MM.1S (cell line): ENCODE measurements around the gene ELOVL2.

Source experiments
- DNase-seq: peaks from one replicate; pipeline ENCODE4 v3.0.0-alpha.2; 2015
- H2AFZ ChIP-seq: fragments of 300-600 bp; sonication (generic); 2 replicates; pipeline ENCODE4 v1.6.0; 2016; ENCODE audit warnings: antibody characterized with exemption, low read length
- H3F3A ChIP-seq: fragments of 300-600 bp; sonication (generic); 2 replicates; pipeline ENCODE4 v1.6.1; 2016; ENCODE audit warnings: mild to moderate bottlenecking, antibody characterized with exemption, low read length, moderate library complexity, mixed read lengths; ENCODE audit not compliant: insufficient read depth
- H3K27ac ChIP-seq: fragments of 300-600 bp; sonication (generic); 2 replicates; pipeline ENCODE4 v1.5.1; 2016; ENCODE audit warnings: mild to moderate bottlenecking, low read length
- H3K27me3 ChIP-seq: fragments of 300-600 bp; sonication (generic); replicated peaks from 2 replicates; pipeline ENCODE4 v1.6.0; 2016; ENCODE audit warnings: low read length; ENCODE audit not compliant: insufficient read depth
- H3K36me3 ChIP-seq: fragments of 300-600 bp; sonication (generic); replicated peaks from 2 replicates; pipeline ENCODE4 v1.6.1; 2016; ENCODE audit warnings: mild to moderate bottlenecking, low read length, mixed read lengths; ENCODE audit not compliant: insufficient read depth
- H3K4me1 ChIP-seq: fragments of 300-600 bp; sonication (generic); 2 replicates; pipeline ENCODE4 v1.6.1; 2016; ENCODE audit warnings: low read length, mixed read lengths
- H3K4me2 ChIP-seq: fragments of 300-600 bp; sonication (generic); 2 replicates; pipeline ENCODE4 v1.6.0; 2016; ENCODE audit warnings: low read depth, low read length
- H3K4me3 ChIP-seq: fragments of 300-600 bp; sonication (generic); 2 replicates; pipeline ENCODE4 v1.5.1; 2016; ENCODE audit warnings: low read length, mixed read lengths
- H3K79me2 ChIP-seq: fragments of 300-600 bp; sonication (generic); 2 replicates; pipeline ENCODE4 v1.6.1; 2016; ENCODE audit warnings: mixed run types, low read length, mixed read lengths
- H3K9ac ChIP-seq: fragments of 300-600 bp; sonication (generic); 2 replicates; pipeline ENCODE4 v1.6.1; 2016; ENCODE audit warnings: low read length, mixed read lengths
- H3K9me2 ChIP-seq: fragments of 300-600 bp; sonication (generic); replicated peaks from 2 replicates; pipeline ENCODE4 v1.6.1; 2016; ENCODE audit warnings: mild to moderate bottlenecking, low read length, mixed read lengths; ENCODE audit not compliant: insufficient read depth
- H3K9me3 ChIP-seq: fragments of 300-600 bp; sonication (generic); replicated peaks from 2 replicates; pipeline ENCODE4 v1.6.1; 2016; ENCODE audit warnings: mild to moderate bottlenecking, low read length, mixed read lengths; ENCODE audit not compliant: insufficient read depth
- H4K20me1 ChIP-seq: fragments of 300-600 bp; sonication (generic); 2 replicates; pipeline ENCODE4 v1.6.1; 2016; ENCODE audit warnings: mild to moderate bottlenecking, low read length, moderate library complexity, mixed read lengths; ENCODE audit not compliant: insufficient read depth
- CTCF ChIP-seq: fragments of 300-600 bp; sonication (generic); IDR thresholded peaks from 2 replicates; pipeline ENCODE4 v1.5.1; 2016; ENCODE audit warnings: antibody characterized with exemption, low read length, mixed read lengths
- EZH2 ChIP-seq: fragments of 300-600 bp; sonication (generic); optimal IDR thresholded peaks from 2 replicates; pipeline ENCODE3; 2017; ENCODE audit warnings: low read depth, mild to moderate bottlenecking, antibody characterized with exemption, low read length, mixed read lengths
- EZH2phosphoT487 ChIP-seq: fragments of 300-600 bp; sonication (generic); IDR thresholded peaks from 2 replicates; pipeline ENCODE4 v1.6.1; 2018; ENCODE audit warnings: antibody characterized with exemption, low read length

The ELOVL2 gene

GRCh38 chr6:11021714-11022113 lies 22.4 kb downstream of the ELOVL2 start:
- no peak overlapping the region for H3K9ac ChIP-seq
- no peaks in the 10 kb centered on the region for H4K20me1 ChIP-seq
- no peaks in the 10 kb centered on the region for H3K36me3 ChIP-seq
- no peak overlapping the region for H2AFZ ChIP-seq
- no peak overlapping the region for H3K4me3 ChIP-seq
- no peak for DNase-seq
- no peaks in the 10 kb centered on the region for H3K79me2 ChIP-seq
- no peaks in the 10 kb centered on the region for H3F3A ChIP-seq
- no peaks in the 10 kb centered on the region for H3K9me2 ChIP-seq
- H3K4me1 ChIP-seq, result peaks cover 9% of the 10 kb centered on the region
- H3K9me3 ChIP-seq, result no peaks in the 10 kb centered on the region
- no peaks in the 10 kb centered on the region for H3K27me3 ChIP-seq
- H3K27ac ChIP-seq, result no peak overlapping the region
- H3K4me2 ChIP-seq, result no peak overlapping the region
- TF ChIP-seq CTCF (no peak), EZH2phosphoT487 (no peak), EZH2 (no peak)

- Histone ChIP-seq H3K4me2 (no peak overlapping the region), H2AFZ (no peak overlapping the region), H3K4me3 (no peak overlapping the region), H3F3A (no peaks in the 10 kb centered on the region), H3K9me2 (no peaks in the 10 kb centered on the region), H4K20me1 (no peaks in the 10 kb centered on the region), H3K9ac (no peak overlapping the region), H3K9me3 (no peaks in the 10 kb centered on the region), H3K27ac (no peak overlapping the region), H3K36me3 (no peaks in the 10 kb centered on the region), H3K4me1 (peaks cover 4% of the 10 kb centered on the region; the same call in 1 of the 2 replicates), H3K79me2 (no peaks in the 10 kb centered on the region), H3K27me3 (no peaks in the 10 kb centered on the region)
- no peak for TF ChIP-seq EZH2
- TF ChIP-seq CTCF, result no peak
- TF ChIP-seq EZH2phosphoT487, result no peak
- no peak for DNase-seq
Observed at GRCh38 chr6:11021003-11021402, 23.1 kb downstream of the ELOVL2 start.

GRCh38 chr6:11018225-11018624 lies 25.9 kb downstream of the ELOVL2 start:
- TF ChIP-seq EZH2phosphoT487 (no peak), CTCF (no peak), EZH2 (no peak)
- H3K9me3 ChIP-seq, result no peaks in the 10 kb centered on the region
- H4K20me1 ChIP-seq, result no peaks in the 10 kb centered on the region
- H3K9ac ChIP-seq, result no peak overlapping the region
- no peak for DNase-seq
- H3F3A ChIP-seq, result no peaks in the 10 kb centered on the region
- no peak overlapping the region for H3K4me2 ChIP-seq
- no peak overlapping the region for H3K27ac ChIP-seq
- H3K27me3 ChIP-seq, result no peaks in the 10 kb centered on the region
- H3K9me2 ChIP-seq, result no peaks in the 10 kb centered on the region
- no peaks in the 10 kb centered on the region for H3K79me2 ChIP-seq
- H3K4me1 ChIP-seq, result no peaks in the 10 kb centered on the region
- no peaks in the 10 kb centered on the region for H3K36me3 ChIP-seq
- H2AFZ ChIP-seq, result no peak overlapping the region
- no peak overlapping the region for H3K4me3 ChIP-seq
